Effector memory CD4-positive, alpha-beta T cell (primary cell): ENCODE measurements around the gene IPPK.

Source experiments
- DNase-seq, 3 donors: peaks; one replicate each; pipeline ENCODE4 v3.0.0-alpha.2; 2020
- H3K27ac ChIP-seq: 2 replicates; pipeline ENCODE4 v1.7.0; 2013; ENCODE audit warnings: mild to moderate bottlenecking, low read length, moderate library complexity; ENCODE audit not compliant: insufficient read depth, poor library complexity, severe bottlenecking
- H3K27me3 ChIP-seq: replicated peaks from 2 replicates; pipeline ENCODE4 v1.7.0; 2013; ENCODE audit warnings: mild to moderate bottlenecking, low read length; ENCODE audit not compliant: insufficient read depth, control insufficient read depth, poor library complexity, severe bottlenecking
- H3K36me3 ChIP-seq: 2 replicates; pipeline ENCODE4 v1.7.0; 2013; ENCODE audit warnings: mild to moderate bottlenecking, low read length, moderate library complexity; ENCODE audit not compliant: control insufficient read depth, insufficient read depth
- H3K4me1 ChIP-seq: 2 replicates; pipeline ENCODE4 v1.7.0; 2013; ENCODE audit warnings: low read length, mild to moderate bottlenecking; ENCODE audit not compliant: control insufficient read depth, insufficient read depth, poor library complexity, severe bottlenecking
- H3K4me3 ChIP-seq: 2 replicates; pipeline ENCODE4 v1.7.0; 2013; ENCODE audit warnings: low read length, low read depth, mild to moderate bottlenecking; ENCODE audit not compliant: insufficient read depth, poor library complexity, severe bottlenecking
- H3K9me3 ChIP-seq: 2 replicates; pipeline ENCODE4 v1.7.0; 2013; ENCODE audit warnings: mild to moderate bottlenecking, low read length, moderate library complexity; ENCODE audit not compliant: control insufficient read depth

IPPK gene

DNA sequence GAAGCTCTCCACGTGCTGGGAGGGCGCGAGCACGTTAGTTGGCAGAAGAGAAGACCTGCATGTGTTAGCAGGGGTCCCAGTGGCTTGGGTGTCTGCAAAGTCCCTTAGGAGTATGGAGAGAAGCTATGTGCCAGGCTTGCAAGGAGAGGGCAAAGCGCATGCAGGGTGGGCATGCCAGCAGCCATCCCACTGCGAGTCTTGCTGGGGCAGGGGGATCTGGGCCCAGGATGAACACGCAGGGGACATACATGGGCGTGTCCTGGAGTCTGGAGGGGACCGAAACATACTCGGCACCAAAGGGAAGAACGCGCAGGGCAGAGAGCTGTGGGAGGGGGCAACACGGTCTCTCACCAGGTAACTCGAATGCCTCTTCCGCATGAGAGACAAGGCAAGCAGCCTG is 43.6 kb upstream of the IPPK start:
- Histone ChIP-seq H3K27me3 (no peaks in the 10 kb centered on the region), H3K4me1 (peaks cover 9% of the 10 kb centered on the region), H3K9me3 (no peaks in the 10 kb centered on the region), H3K36me3 (peaks cover 36% of the 10 kb centered on the region), H3K27ac (no peak overlapping the region), H3K4me3 (no peak overlapping the region)
- no peak for DNase-seq

DNA sequence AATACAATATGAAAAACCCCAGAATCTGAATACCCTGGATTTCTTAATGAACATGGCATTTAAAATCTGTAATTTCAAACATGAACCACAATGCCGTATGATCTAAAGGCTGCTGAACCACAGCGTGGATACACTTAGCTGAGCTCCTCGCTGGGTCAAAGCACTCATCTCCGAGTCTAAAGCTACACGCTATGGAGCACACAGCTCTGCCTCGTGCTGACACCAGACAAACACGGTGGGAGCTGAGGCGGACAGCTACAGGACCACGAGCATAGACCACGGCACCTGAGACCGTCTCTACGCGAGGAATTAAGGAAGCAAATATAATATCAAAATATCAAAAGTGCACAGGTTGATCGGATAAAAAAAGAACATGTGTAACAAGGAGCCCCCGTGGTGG is 42.8 kb upstream of the IPPK start:
- DNase-seq: no peak

DNA sequence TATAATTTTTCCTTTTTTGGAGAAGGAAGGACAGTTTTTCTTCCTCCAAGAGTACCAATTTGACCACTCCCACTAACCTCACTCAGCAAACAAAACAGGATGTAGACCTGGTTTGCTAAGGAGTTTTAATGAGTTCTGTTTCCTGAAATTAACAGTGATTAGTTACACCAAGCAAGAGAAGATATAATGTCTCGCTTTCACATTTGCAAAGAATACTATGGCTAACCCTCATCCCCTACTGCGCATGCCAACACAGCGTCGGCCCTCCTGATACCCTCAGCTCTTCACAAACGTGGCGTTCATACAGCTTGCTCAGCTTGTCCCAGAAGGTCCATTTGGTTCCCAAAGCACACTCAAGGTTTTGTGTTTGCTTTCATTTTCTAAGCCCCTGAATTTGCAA is 41.9 kb upstream of the IPPK start:
- Histone ChIP-seq H3K4me3 (peak overlapping the region; percentile 23), H3K27ac (peak overlapping the region; percentile 11), H3K9me3 (no peaks in the 10 kb centered on the region), H3K4me1 (peaks cover 9% of the 10 kb centered on the region), H3K27me3 (no peaks in the 10 kb centered on the region), H3K36me3 (peaks cover 19% of the 10 kb centered on the region)
- no peak for DNase-seq

More for the DNA sequence above, 42.8 kb upstream of the IPPK start:
- peaks cover 9% of the 10 kb centered on the region for H3K4me1 ChIP-seq
- no peak overlapping the region for H3K4me3 ChIP-seq
- H3K9me3 ChIP-seq: no peaks in the 10 kb centered on the region
- no peaks in the 10 kb centered on the region for H3K27me3 ChIP-seq
- no peak overlapping the region for H3K27ac ChIP-seq
- H3K36me3 ChIP-seq: peaks cover 28% of the 10 kb centered on the region

DNA sequence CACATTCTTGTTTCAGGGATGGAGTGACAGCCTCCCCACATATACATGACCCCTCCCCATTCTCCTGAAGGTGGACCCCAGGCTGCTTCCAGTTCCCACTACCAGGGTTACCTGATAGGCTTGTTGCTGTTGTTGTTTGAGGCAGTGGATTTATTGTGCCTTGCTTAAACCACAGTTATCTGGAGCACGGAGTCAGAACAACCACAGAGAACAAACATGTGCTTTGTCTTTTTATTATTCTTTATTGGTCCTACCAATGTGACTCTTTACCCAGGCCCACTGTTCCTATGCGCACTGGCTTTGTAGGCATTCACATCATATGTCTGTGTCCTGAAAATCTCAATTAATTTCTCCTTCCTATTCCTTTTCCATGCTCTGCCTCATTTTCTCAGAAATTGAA is 41.2 kb upstream of the IPPK start:
- H3K4me3 ChIP-seq: no peak overlapping the region
- peaks cover 19% of the 10 kb centered on the region for H3K36me3 ChIP-seq
- no peak for DNase-seq
- H3K4me1 ChIP-seq: peaks cover 9% of the 10 kb centered on the region
- no peaks in the 10 kb centered on the region for H3K9me3 ChIP-seq
- H3K27me3 ChIP-seq: no peaks in the 10 kb centered on the region
- H3K27ac ChIP-seq: no peak overlapping the region

DNA sequence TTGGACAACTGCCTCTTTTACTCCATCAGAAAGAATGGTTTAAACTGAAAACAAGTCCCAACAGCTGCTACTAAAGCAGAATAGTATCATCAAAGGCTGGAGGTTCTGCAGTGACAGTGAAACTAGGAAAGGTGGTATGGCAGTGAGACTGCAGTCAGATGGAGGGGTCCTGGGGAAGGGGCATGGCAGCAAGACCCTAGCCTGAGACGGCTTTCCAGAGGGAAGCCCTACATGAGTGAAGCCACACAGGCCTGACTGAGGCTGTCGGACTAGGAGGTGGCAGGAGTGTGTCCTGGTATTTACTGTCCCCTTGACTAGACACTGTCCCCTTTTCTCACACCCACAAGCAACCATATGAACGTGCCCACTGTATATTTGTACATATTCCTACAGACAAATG is 40.4 kb upstream of the IPPK start:
- Histone ChIP-seq H3K4me1 (peaks cover 9% of the 10 kb centered on the region), H3K4me3 (no peak overlapping the region), H3K36me3 (peaks cover 11% of the 10 kb centered on the region), H3K9me3 (no peaks in the 10 kb centered on the region), H3K27ac (no peak overlapping the region), H3K27me3 (no peaks in the 10 kb centered on the region)
- DNase-seq: no peak

- H3K4me3 ChIP-seq: no peak overlapping the region
- peaks cover 9% of the 10 kb centered on the region for H3K4me1 ChIP-seq
- H3K9me3 ChIP-seq: no peaks in the 10 kb centered on the region
- DNase-seq: no peak
- H3K27me3 ChIP-seq: no peaks in the 10 kb centered on the region
- H3K27ac ChIP-seq: no peak overlapping the region
- peaks cover 9% of the 10 kb centered on the region for H3K36me3 ChIP-seq
These were observed 40.0 kb upstream of the IPPK start for GRCh38 chr9:92709954-92710353.

DNA sequence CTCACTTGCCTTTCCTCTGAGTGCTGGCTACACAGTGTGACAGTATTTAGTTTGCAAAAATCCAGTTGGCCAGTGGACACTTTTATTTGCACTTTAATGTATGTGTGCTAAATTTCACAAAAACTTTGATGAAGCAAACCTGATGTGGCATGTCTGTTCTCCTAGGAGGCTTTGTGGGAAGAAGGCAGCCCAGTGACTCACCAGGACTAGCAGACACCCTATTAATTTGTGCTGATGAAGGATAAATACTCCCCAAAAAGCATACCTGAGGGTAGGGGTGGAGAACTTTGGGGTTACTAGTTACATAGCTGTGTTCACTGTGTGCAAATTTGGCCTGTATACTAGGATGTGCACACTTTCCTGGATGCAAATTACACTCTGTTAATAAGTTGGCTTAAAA is 39.3 kb upstream of the IPPK start:
- peaks cover 4% of the 10 kb centered on the region for H3K36me3 ChIP-seq
- H3K4me3 ChIP-seq: no peak overlapping the region
- no peak for DNase-seq
- H3K4me1 ChIP-seq: peaks cover 9% of the 10 kb centered on the region
- no peak overlapping the region for H3K27ac ChIP-seq
- no peaks in the 10 kb centered on the region for H3K27me3 ChIP-seq
- no peaks in the 10 kb centered on the region for H3K9me3 ChIP-seq

- H3K4me3 ChIP-seq: no peak overlapping the region
- no peaks in the 10 kb centered on the region for H3K27me3 ChIP-seq
- no peak overlapping the region for H3K27ac ChIP-seq
- no peak for DNase-seq
- no peaks in the 10 kb centered on the region for H3K9me3 ChIP-seq
- H3K36me3 ChIP-seq: no peaks in the 10 kb centered on the region
- peaks cover 9% of the 10 kb centered on the region for H3K4me1 ChIP-seq
These were observed 37.6 kb upstream of the IPPK start for GRCh38 chr9:92707530-92707929.

DNA sequence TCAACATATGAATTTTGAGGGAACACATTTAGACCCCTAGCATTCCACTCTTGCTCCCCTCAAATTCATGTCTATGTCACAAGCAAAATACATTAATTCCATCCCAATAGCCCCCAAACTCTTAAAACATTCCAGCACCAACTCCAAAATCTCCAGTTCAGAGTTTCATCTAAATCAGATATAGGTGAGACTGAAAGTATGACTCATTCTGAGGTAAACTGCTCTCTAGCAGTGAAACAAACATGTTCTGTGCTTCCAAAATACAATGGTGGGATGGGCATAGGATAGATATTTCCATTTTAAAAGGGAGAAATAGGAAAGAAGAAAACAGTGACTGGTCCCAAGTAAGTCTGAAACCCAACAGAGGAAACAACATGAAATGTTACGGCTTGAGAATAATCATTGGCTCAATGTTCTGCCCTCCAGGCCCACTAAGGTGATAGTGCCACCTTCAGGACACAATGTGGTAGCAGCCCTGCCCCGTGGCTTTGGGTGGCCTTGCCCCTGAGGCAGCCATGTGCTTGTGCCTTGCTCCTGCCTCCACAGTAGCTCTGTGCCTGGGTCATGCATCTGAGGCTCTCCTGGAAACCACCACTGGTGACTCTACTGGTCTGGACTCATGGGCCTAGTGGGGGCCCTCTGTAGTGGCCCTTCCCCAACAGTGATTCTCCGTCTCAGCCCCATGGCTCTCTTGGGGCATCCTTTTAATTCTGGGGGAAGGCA is 36.4 kb upstream of the IPPK start:
- peaks cover 5% of the 10 kb centered on the region for H3K4me1 ChIP-seq
- DNase-seq: no peak
- no peak overlapping the region for H3K4me3 ChIP-seq
- H3K9me3 ChIP-seq: no peaks in the 10 kb centered on the region
- no peaks in the 10 kb centered on the region for H3K27me3 ChIP-seq
- H3K27ac ChIP-seq: no peak overlapping the region
- no peaks in the 10 kb centered on the region for H3K36me3 ChIP-seq

DNA sequence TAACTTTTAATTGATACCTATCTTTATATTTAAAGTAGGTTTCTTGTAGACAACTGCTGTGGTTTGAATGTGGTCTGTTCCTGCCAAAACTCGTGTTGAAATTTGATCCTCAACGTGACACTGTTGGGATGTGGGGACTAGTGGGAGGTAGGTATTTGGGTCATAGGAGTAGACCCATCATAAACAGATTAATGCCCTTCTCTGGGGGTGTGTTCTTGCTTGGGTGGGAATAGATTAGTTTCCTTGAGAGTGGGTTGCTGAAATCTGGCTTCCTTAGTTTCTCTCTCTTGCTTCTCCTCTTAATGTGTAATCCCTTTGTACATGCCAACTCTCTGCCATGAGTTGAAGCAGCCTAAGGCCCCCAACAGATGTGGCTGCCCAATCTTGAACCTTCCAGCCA is 34.6 kb upstream of the IPPK start:
- Histone ChIP-seq H3K27ac (no peak overlapping the region), H3K36me3 (no peaks in the 10 kb centered on the region), H3K27me3 (no peaks in the 10 kb centered on the region), H3K9me3 (no peaks in the 10 kb centered on the region), H3K4me1 (no peaks in the 10 kb centered on the region), H3K4me3 (no peak overlapping the region)
- no peak for DNase-seq
